CD14-positive monocyte (primary cell): Measurements from ENCODE around the gene RIMS3. TPM values are rescaled to one million over a fixed set of nuclear protein-coding genes. Genes with fewer than 3 reads are reported as not detected.

Source experiments
- DNase-seq, 3 donors: peaks; one replicate each; pipeline ENCODE4 v3.0.0-alpha.2; 2011 to 2022
- H2AFZ ChIP-seq: 2 replicates; pipeline ENCODE4 v1.6.0; 2012; ENCODE audit warnings: mild to moderate bottlenecking, low read depth, low read length, inconsistent platforms; ENCODE audit not compliant: insufficient read depth, poor library complexity, severe bottlenecking
- H3K27ac ChIP-seq, 2 donors: 1 replicate in 1 of 2; 2 replicates in 1 of 2; pipeline ENCODE4 v1.5.1; 2012 to 2013; ENCODE audit warnings: low read length in 2 of 2, control low read depth in 1 of 2, inconsistent platforms in 1 of 2, low read depth in 1 of 2, mild to moderate bottlenecking in 1 of 2
- H3K27me3 ChIP-seq, 2 donors: one replicate each; pipeline versions ENCODE4 v1.6.0 to v1.6.1; 2011 to 2013; ENCODE audit warnings: low read length in 2 of 2; ENCODE audit not compliant: control insufficient read depth in 2 of 2, insufficient read depth in 2 of 2
- H3K36me3 ChIP-seq, 2 donors: replicated peaks in 1 of 2; 1 replicate in 1 of 2; 2 replicates in 1 of 2; pipeline versions ENCODE4 v1.5.1 to v1.6.1; 2012 to 2013; ENCODE audit warnings: low read length in 2 of 2, control low read depth in 1 of 2, inconsistent platforms in 1 of 2, mild to moderate bottlenecking in 1 of 2; ENCODE audit not compliant: insufficient read depth in 2 of 2, control insufficient read depth in 1 of 2
- H3K4me1 ChIP-seq, 2 donors: 1 replicate in 1 of 2; 2 replicates in 1 of 2; pipeline versions ENCODE4 v1.5.1 to v1.6.1; 2012 to 2013; ENCODE audit warnings: low read length in 2 of 2, control low read depth in 1 of 2, inconsistent platforms in 1 of 2, mild to moderate bottlenecking in 1 of 2, moderate library complexity in 1 of 2; ENCODE audit not compliant: insufficient read depth in 2 of 2, control insufficient read depth in 1 of 2
- H3K4me2 ChIP-seq: replicated peaks from 2 replicates; pipeline ENCODE3; 2012; ENCODE audit warnings: low read length, moderate library complexity, mild to moderate bottlenecking; ENCODE audit not compliant: poor library complexity, severe bottlenecking; ENCODE audit errors: extremely low read depth
- H3K4me3 ChIP-seq, 3 experiments: fragments of 200-600 bp in 1 of 3; sonication (generic) in 1 of 3; replicated peaks in 1 of 3; 1 replicate in 2 of 3; 2 replicates in 1 of 3; pipeline ENCODE4 v1.5.1; 2011 to 2013; ENCODE audit warnings: low read length in 3 of 3, mild to moderate bottlenecking in 3 of 3, control low read depth in 2 of 3, low read depth in 2 of 3, inconsistent platforms in 1 of 3, moderate library complexity in 1 of 3
- H3K79me2 ChIP-seq: 2 replicates; pipeline ENCODE4 v1.6.0; 2012; ENCODE audit warnings: mild to moderate bottlenecking, control low read depth, inconsistent platforms, low read length, moderate library complexity; ENCODE audit not compliant: insufficient read depth
- H3K9ac ChIP-seq: 2 replicates; pipeline ENCODE4 v1.6.0; 2017; ENCODE audit warnings: low read length, mild to moderate bottlenecking; ENCODE audit not compliant: insufficient read depth, poor library complexity, severe bottlenecking
- H3K9me3 ChIP-seq, 2 donors: replicated peaks in 1 of 2; 1 replicate in 1 of 2; 2 replicates in 1 of 2; pipeline versions ENCODE4 v1.5.1 to v1.6.1; 2012 to 2013; ENCODE audit warnings: low read length in 2 of 2, control low read depth in 1 of 2; ENCODE audit not compliant: control insufficient read depth in 1 of 2, insufficient read depth in 1 of 2
- H4K20me1 ChIP-seq: 2 replicates; pipeline ENCODE4 v1.6.0; 2012; ENCODE audit warnings: mild to moderate bottlenecking, low read length, control low read depth, moderate library complexity; ENCODE audit not compliant: insufficient read depth
- H3K27ac Mint-ChIP-seq, 7 donors: one replicate each; pipeline ENCODE4 v1.8.0; 2020; ENCODE audit warnings: mild to moderate bottlenecking in 7 of 7, mixed read lengths in 7 of 7, moderate library complexity in 6 of 7, inconsistent platforms in 2 of 7
- H3K27me3 Mint-ChIP-seq, 3 donors: one replicate each; pipeline ENCODE4 v1.8.0; 2021 to 2022; ENCODE audit warnings: low read depth in 3 of 3, mild to moderate bottlenecking in 3 of 3, mixed read lengths in 3 of 3, moderate library complexity in 3 of 3, inconsistent platforms in 1 of 3
- H3K36me3 Mint-ChIP-seq, 2 donors: one replicate each; pipeline ENCODE4 v1.8.0; 2020; ENCODE audit warnings: mixed read lengths in 2 of 2, inconsistent platforms in 1 of 2, mild to moderate bottlenecking in 1 of 2
- H3K4me1 Mint-ChIP-seq: one replicate; pipeline ENCODE4 v1.8.0; 2020; ENCODE audit warnings: mild to moderate bottlenecking, mixed read lengths
- H3K4me3 Mint-ChIP-seq, 2 donors: one replicate each; pipeline ENCODE4 v1.8.0; 2020; ENCODE audit warnings: mild to moderate bottlenecking in 2 of 2, mixed read lengths in 2 of 2, moderate library complexity in 1 of 2
- H3K9me3 Mint-ChIP-seq, 7 donors: one replicate each; pipeline ENCODE4 v1.8.0; 2020 to 2022; ENCODE audit warnings: mixed read lengths in 7 of 7, mild to moderate bottlenecking in 6 of 7, moderate library complexity in 6 of 7, inconsistent platforms in 2 of 7
- WGBS: methylation state at CpG from one replicate; pipeline ENCODE4 v1.1.5; 2013; ENCODE audit warnings: missing lambda C conversion rate; ENCODE audit not compliant: insufficient coverage; 5-methylcytosine and 5-hydroxymethylcytosine counted together
- intact Hi-C, 2 donors: fragments of 100-400 bp; cut with micrococcal nuclease; formaldehyde crosslinking; loops; one replicate each; pipeline versions ENCODE4 v1.15.0 to v1.15.1; 2023
- polyA plus RNA-seq, 3 donors: library from polyadenylated mRNA; depleted of rRNA in 1 of 3; unstranded in 2 of 3; stranded (reverse) in 1 of 3; fragments of 300-500 nt in 2 of 3; fragments of >200 nt in 1 of 3; fragmentation: Illumina TruSeq in 2 of 3; gene quantifications; 1 replicate in 2 of 3; 2 replicates in 1 of 3; pipeline ENCODE4 v1.2.3, GENCODE V29; 2012 to 2021
- TF ChIP-seq, protein P1 (sequence below): fragments of 200-600 bp; IDR thresholded peaks from one replicate; pipeline ENCODE4 v1.8.0; 2022; ENCODE audit warnings: antibody characterized with exemption, mild to moderate bottlenecking

Gene RIMS3
- polyA plus RNA-seq, 3 donors: 0.15 to 1.0 (median 0.26) TPM

DNA sequence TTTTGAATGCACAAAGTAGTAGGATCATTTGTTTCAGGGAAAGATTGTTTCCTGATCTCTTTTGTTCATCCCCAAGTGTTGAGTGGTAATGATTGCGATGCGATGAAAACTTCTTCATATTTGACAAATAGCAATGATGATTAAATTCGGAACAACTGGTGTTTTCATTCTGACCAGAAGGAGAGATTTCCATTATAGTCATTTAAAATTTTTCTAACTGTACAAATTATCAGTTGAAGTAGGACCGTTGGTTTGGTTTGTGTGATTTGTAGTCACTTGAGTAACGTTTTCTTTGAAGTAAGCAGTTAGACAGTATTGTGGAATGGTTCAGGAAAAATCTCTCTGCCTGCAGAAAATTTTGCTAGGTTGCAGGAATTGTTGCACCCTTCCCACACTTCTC lies 32.0 kb upstream of the RIMS3 start:
- peaks cover 65% of the 10 kb centered on the region for H3K4me1 Mint-ChIP-seq
- no CpG with 5 or more reads among the region's 5 CpGs for WGBS
- Histone ChIP-seq H3K79me2 (peaks cover 100% of the 10 kb centered on the region), H4K20me1 (peaks cover 92% of the 10 kb centered on the region), H3K9me3 (no peaks in the 10 kb centered on the region), H3K27me3 (no peaks in the 10 kb centered on the region), H3K4me2 (no peak overlapping the region), H3K4me1 (peaks cover 35 to 42% of the 10 kb centered on the region in 2 donors), H3K36me3 (peaks cover 0 to 16% of the 10 kb centered on the region in 2 donors), H2AFZ (no peak overlapping the region), H3K27ac (peak overlapping the region in 1 of 2 donors; percentile 3), H3K9ac (no peak overlapping the region), H3K4me3 (no peak overlapping the region)
- H3K9me3 Mint-ChIP-seq: peaks cover 0 to 3% (median 2%) of the 10 kb centered on the region in 7 donors
- H3K27me3 Mint-ChIP-seq: no peaks in the 10 kb centered on the region
- peak overlapping the region in 2 of 7 donors; percentile 7 to 84 for H3K27ac Mint-ChIP-seq
- no peak for DNase-seq
- peaks cover 15 to 23% of the 10 kb centered on the region in 2 donors for H3K36me3 Mint-ChIP-seq
- H3K4me3 Mint-ChIP-seq: no peak overlapping the region
- TF ChIP-seq, protein P1, sequence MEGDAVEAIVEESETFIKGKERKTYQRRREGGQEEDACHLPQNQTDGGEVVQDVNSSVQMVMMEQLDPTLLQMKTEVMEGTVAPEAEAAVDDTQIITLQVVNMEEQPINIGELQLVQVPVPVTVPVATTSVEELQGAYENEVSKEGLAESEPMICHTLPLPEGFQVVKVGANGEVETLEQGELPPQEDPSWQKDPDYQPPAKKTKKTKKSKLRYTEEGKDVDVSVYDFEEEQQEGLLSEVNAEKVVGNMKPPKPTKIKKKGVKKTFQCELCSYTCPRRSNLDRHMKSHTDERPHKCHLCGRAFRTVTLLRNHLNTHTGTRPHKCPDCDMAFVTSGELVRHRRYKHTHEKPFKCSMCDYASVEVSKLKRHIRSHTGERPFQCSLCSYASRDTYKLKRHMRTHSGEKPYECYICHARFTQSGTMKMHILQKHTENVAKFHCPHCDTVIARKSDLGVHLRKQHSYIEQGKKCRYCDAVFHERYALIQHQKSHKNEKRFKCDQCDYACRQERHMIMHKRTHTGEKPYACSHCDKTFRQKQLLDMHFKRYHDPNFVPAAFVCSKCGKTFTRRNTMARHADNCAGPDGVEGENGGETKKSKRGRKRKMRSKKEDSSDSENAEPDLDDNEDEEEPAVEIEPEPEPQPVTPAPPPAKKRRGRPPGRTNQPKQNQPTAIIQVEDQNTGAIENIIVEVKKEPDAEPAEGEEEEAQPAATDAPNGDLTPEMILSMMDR: no peak
- intact Hi-C loops: no loop called here

DNA sequence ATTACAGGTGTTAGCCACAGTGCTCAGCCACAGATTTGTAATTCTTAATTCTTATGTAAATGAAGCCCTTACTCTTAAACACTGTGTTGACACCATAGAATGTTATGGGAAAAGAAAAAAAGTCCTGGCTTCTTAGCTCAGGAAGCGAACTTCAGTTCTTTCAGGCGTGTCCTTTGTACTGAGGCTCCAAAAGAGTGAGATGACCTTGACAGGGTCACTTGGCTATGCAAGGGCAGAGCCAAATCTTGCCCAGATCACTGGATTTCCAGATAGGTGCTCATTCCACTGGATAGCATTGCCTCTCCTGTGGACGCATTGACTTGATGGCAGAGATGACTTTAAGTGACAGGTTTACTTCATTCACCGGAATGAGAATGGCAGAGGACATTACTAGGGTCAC lies 30.8 kb upstream of the RIMS3 start:
- Histone ChIP-seq H3K27me3 (no peaks in the 10 kb centered on the region), H3K4me3 (no peak overlapping the region), H3K4me1 (peaks cover 33% of the 10 kb centered on the region in 2 donors), H3K4me2 (no peak overlapping the region), H3K9ac (no peak overlapping the region), H3K79me2 (peaks cover 98% of the 10 kb centered on the region), H3K27ac (peak overlapping the region in 1 of 2 donors; percentile 30), H3K36me3 (peaks cover 0 to 16% of the 10 kb centered on the region in 2 donors), H4K20me1 (peaks cover 80% of the 10 kb centered on the region), H3K9me3 (no peaks in the 10 kb centered on the region), H2AFZ (no peak overlapping the region)
- intact Hi-C loops: no loop called here
- 97% methylated on average over 4 of the region's 4 CpGs for WGBS
- no peak for DNase-seq
- no peaks in the 10 kb centered on the region for H3K27me3 Mint-ChIP-seq
- TF ChIP-seq, protein P1: no peak
- H3K4me1 Mint-ChIP-seq: peaks cover 59% of the 10 kb centered on the region
- peak overlapping the region in 4 of 7 donors; percentile 30 to 83 (median 67) for H3K27ac Mint-ChIP-seq
- peaks cover 15 to 23% of the 10 kb centered on the region in 2 donors for H3K36me3 Mint-ChIP-seq
- H3K4me3 Mint-ChIP-seq: no peak overlapping the region
- peaks cover 0 to 3% (median 2%) of the 10 kb centered on the region in 7 donors for H3K9me3 Mint-ChIP-seq
